Epithelial cell of esophagus (primary cell): ENCODE measurements around the gene SLC5A3.

Experiments
- DNase-seq: peaks from one replicate; pipeline ENCODE4 v3.0.0; 2010; ENCODE audit warnings: low read depth
- H3K4me3 ChIP-seq: 2 replicates; pipeline ENCODE4 v1.5.1; 2011; ENCODE audit warnings: mild to moderate bottlenecking, low read length, control low read depth
- TF ChIP-seq, protein P1 (sequence below): IDR thresholded peaks from 2 replicates; pipeline ENCODE4 v1.5.1; 2011; ENCODE audit warnings: low read depth, mild to moderate bottlenecking, low read length, control low read depth, inconsistent platforms; ENCODE audit not compliant: insufficient read depth; ENCODE audit errors: missing control alignments

SLC5A3 gene

GRCh38 chr21:34071683-34072082 lies 1.7 kb upstream of the SLC5A3 start:
- no peak for DNase-seq
- TF ChIP-seq, protein P1, sequence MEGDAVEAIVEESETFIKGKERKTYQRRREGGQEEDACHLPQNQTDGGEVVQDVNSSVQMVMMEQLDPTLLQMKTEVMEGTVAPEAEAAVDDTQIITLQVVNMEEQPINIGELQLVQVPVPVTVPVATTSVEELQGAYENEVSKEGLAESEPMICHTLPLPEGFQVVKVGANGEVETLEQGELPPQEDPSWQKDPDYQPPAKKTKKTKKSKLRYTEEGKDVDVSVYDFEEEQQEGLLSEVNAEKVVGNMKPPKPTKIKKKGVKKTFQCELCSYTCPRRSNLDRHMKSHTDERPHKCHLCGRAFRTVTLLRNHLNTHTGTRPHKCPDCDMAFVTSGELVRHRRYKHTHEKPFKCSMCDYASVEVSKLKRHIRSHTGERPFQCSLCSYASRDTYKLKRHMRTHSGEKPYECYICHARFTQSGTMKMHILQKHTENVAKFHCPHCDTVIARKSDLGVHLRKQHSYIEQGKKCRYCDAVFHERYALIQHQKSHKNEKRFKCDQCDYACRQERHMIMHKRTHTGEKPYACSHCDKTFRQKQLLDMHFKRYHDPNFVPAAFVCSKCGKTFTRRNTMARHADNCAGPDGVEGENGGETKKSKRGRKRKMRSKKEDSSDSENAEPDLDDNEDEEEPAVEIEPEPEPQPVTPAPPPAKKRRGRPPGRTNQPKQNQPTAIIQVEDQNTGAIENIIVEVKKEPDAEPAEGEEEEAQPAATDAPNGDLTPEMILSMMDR = no peak
- no peak overlapping the region for H3K4me3 ChIP-seq

DNA sequence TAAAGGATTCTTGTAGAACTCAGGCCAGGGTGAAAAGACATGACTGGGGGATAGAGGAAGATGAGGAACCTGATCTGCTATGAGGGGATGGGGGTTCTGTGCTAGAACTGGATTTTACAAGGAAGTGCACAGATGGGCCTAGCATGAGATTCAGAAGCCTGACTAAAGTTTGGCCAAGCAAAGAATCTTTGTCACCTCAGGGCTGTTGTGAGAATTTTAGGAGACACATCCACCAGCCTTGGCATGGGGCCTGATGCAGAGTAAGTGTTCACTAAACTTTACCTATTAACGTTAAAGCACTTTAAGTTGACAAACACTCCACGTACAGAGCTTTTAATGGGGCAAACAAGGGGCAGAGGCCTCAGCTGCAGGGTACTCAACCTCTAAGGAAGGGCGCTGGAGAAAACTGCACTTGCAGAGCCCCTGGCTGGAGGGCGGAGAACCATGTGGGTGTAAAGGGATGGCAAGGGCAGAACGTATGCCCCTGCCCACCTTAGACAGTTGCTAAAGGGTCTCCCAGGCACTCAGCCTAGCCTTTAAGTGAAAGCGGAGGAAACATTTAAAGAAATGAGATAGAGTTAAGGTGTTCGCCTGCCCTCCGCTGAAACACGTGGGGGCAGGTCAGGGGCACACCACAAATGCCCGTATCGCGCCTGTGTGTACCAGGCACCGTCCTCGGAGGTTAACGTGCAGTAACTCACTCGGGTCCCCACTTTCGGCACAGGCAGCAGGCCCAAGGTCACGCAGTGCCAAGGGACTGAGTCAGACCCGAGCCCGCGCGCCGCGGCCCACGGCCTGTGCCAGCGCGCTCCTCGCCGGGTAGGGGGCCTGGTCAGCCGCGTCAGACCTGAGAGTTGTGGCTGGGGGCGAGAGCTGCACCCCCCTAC lies 990 bp upstream of the SLC5A3 start:
- peak; percentile 20 for DNase-seq
- H3K4me3 ChIP-seq = peak overlapping the region; percentile 42
- TF ChIP-seq, protein P1 = no peak

- TF ChIP-seq, protein P1 = no peak
- H3K4me3 ChIP-seq = peak overlapping the region; percentile 83
- peak; percentile 37 for DNase-seq
These were observed 438 bp downstream of the SLC5A3 start for GRCh38 chr21:34073749-34074282.

DNA sequence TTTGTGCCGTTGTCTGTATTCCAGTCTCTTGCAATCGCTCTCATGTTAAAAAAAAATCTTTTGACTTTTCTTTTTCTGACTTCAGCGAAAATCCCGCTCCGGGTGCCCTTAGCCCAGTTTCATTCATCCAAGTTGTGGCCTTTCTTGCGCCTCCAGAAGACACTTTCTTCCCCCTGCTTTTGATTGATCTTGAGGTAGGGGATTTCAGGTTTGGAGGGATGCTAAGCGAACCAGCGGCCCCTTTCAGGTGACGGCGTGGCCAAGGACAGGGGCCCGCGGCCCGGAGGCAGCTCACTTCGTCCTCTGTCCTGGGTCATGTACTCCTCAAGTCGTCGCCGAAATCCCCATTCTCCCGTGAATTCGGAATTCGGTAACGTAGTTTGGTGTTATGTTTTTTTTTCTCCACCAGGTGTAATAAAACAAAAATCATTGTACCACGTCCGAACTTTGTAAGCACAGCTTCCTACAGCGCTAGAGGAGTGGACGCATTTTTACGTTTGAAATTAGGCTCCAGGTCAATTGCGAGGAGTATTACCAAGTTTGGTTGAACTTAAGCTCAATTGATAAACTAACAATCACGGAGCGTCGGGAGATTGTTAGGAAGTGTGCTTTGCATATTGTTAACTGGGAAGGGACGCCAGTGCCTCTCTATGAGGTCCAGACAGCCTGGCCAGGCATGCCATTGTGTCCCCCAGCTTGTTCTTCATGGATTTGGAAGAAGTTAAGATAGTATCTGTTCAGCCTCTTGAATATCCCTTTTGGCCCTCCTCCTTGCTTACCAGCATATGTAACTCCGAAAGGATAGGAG lies 1.1 kb downstream of the SLC5A3 start:
- peak overlapping the region; percentile 83 for H3K4me3 ChIP-seq
- peak; percentile 38 for DNase-seq
- TF ChIP-seq, protein P1 = no peak

DNA sequence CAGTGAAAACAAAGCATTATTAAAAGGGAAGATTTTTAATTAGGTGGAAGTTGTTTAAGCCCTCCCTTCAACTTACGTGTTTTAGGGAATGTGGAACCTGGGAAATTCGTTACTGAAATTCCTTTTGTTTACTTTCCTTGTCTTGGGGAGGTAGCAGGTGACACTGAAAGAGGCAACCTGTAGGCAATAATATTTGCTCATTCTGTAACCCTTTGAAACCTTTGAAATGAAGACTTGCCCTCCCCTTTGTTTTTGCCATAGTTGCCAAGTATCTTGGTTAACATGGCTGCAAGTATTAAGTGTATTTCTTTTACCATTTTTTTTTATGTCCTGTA lies 1.7 kb downstream of the SLC5A3 start:
- peak overlapping the region; percentile 83 for H3K4me3 ChIP-seq
- DNase-seq = no peak
- TF ChIP-seq, protein P1 = no peak

GRCh38 chr21:34075760-34076660 lies 2.6 kb downstream of the SLC5A3 start:
- TF ChIP-seq, protein P1 = no peak
- peak; percentile 35 for DNase-seq

More at GRCh38 chr21:34075760-34076660, 2.6 kb downstream of the SLC5A3 start:
- no peak overlapping the region for H3K4me3 ChIP-seq
